Stimulated activated CD4-positive, alpha-beta T cell treated with anti-CD3 and anti-CD28 coated beads, TNF-alpha, amount 100 ng/mL, for 4 hours (primary cell): Measurements from ENCODE around the gene PSMG4.

Experiments
- DNase-seq, 3 experiments: peaks; one replicate each; pipeline ENCODE4 v3.0.0-alpha.2; 2020; ENCODE audit warnings: low read depth in 3 of 3

PSMG4 gene

GRCh38 chr6:3258720-3259490, at the start of gene PSMG4:
PSMG4 (plus strand) TSS chr6:3258947; CDS start chr6:3259023, 76 bp downstream.
- peak; percentile 91 to 94 (median 92) for DNase-seq

- no peak for DNase-seq
Observed at GRCh38 chr6:3209114-3210023, 49.4 kb upstream of the PSMG4 start.

GRCh38 chr6:3210024-3210610, 48.6 kb upstream of the PSMG4 start:
- no peak for DNase-seq

- no peak for DNase-seq
Observed at GRCh38 chr6:3211681-3212080, 47.1 kb upstream of the PSMG4 start.

- DNase-seq, result no peak
Observed at GRCh38 chr6:3212261-3212660, 46.5 kb upstream of the PSMG4 start.

GRCh38 chr6:3213334-3213695, 45.4 kb upstream of the PSMG4 start:
- DNase-seq, result no peak

- no peak for DNase-seq
Observed at GRCh38 chr6:3214898-3215297, 43.8 kb upstream of the PSMG4 start.

- no peak for DNase-seq
Observed at GRCh38 chr6:3217286-3217685, 41.5 kb upstream of the PSMG4 start.

GRCh38 chr6:3218266-3218665, 40.5 kb upstream of the PSMG4 start:
- DNase-seq, result no peak

- no peak for DNase-seq
Observed at GRCh38 chr6:3220366-3220765, 38.4 kb upstream of the PSMG4 start.

GRCh38 chr6:3221578-3221977, 37.2 kb upstream of the PSMG4 start:
- DNase-seq, result no peak

GRCh38 chr6:3222506-3223038, 36.2 kb upstream of the PSMG4 start:
- DNase-seq, result no peak

- DNase-seq, result no peak
Observed at GRCh38 chr6:3226042-3226441, 32.7 kb upstream of the PSMG4 start.

- no peak for DNase-seq
Observed at GRCh38 chr6:3226481-3227362, 32.0 kb upstream of the PSMG4 start.

- no peak for DNase-seq
Observed at GRCh38 chr6:3227363-3228045, 31.2 kb upstream of the PSMG4 start, which contains the start of gene TUBB2B. TUBB2B (minus strand) TSS chr6:3227653; CDS start chr6:3227543, 110 bp downstream.

- DNase-seq, result no peak
Observed at GRCh38 chr6:3228046-3228671, 30.6 kb upstream of the PSMG4 start.

- no peak for DNase-seq
Observed at GRCh38 chr6:3228771-3229565, 29.8 kb upstream of the PSMG4 start.

- no peak for DNase-seq
Observed at GRCh38 chr6:3229566-3230178, 29.1 kb upstream of the PSMG4 start.
